ENCODE measurements around the gene WDR45B.

Gene WDR45B

GRCh38 chr17:82619641-82620040, 28.6 kb downstream of the WDR45B start:
- DNase-seq: no peak

DNA sequence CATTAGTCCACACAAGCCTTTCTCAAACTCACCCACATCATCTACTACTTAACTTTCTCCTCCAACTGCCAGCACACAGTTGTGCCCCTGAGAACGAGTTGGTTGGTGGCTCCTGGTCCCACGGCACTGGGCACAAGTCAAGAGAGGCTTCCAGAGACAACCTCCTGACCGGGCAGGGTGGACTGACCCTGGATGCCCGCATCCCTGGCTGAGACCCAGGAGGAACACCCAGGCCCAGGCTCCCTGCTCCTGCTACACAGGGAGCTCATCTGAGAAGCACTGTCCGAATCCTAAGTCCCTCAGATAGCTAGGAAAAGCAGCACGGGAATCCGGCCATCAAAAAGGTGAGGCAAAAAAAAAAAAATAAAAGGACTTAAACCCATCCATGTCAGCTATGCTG, 29.0 kb downstream of the WDR45B start:
- no peak for DNase-seq

DNA sequence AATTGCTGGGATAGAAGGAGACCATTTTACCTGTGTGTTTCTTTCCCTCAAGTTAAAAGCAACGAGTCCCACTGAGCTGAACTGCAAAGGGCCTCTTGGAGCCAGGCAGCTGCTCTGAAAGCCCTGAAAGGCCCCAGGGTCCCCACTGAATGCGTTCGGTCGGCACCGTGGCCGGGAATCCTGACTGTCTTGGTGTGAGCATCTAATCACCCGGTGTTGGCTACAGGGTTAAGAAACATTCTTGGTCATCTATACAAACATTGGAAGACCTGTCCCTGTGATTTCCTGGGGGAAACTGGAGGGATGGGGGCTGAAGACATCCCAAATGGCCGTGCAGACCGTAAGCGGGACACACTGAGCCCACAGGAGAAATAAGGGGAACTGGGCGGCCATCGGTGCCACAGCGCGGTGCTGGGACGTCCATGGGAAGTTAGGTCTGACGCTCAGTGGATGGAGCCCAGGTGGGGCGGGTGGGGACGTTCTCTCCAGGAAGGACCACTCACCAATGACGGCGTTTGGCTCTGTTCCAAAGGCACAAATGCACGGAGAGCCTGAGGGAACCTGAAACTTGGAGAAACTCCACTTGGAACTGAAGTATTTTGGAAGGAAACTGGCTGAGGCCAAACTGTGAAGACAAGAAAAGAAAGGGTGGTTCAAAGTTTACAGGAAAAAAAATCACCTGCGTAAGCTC, 32.1 kb downstream of the WDR45B start:
- no peak for DNase-seq

GRCh38 chr17:82615084-82616020, 32.9 kb downstream of the WDR45B start:
- DNase-seq: no peak

GRCh38 chr17:82614095-82614631, 34.1 kb downstream of the WDR45B start:
- no peak for DNase-seq

GRCh38 chr17:82613283-82614094, 34.8 kb downstream of the WDR45B start:
- DNase-seq: no peak

DNA sequence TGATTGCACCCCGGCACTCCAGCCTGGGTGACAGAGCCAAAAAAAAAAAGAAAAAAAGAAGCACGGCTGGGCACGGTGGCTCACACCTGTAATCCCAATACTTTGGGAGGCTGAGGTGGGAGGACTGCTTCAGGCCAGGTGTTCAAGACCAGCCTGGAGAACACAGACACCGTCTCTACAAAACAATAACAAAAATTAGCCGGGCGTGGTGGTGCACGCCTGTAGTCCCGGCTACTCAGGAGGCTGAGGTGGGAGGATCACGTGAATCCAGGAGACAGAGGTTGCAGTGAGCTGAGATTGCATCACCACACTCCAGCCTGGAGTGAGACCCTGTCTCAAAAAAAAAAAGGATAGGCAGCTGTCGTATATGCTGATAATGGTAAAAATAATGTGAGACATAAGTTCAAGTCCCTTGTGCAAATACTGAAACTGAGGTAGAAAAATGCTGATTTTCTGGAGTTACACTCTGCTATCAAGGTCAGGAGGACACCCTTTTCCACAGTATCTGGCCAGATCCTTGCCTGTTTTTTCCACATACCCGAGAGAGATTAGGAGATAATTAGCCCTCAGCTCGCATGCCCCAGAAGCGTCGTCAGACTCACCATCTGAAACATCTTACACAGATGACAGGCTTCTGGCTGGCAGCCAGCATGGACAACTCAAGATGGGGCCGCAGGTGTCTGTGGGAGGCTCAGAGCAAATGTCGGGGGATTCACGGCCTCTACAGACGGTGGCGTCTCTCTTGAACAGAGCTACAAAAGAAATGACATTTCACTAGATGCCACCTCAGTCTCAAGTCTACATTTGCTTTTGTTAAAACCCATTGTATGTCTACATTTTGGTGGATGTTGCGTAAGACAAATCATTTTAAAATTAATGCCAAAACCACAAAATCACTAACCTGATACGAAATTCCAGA, 36.8 kb downstream of the WDR45B start:
- DNase-seq: no peak

DNA sequence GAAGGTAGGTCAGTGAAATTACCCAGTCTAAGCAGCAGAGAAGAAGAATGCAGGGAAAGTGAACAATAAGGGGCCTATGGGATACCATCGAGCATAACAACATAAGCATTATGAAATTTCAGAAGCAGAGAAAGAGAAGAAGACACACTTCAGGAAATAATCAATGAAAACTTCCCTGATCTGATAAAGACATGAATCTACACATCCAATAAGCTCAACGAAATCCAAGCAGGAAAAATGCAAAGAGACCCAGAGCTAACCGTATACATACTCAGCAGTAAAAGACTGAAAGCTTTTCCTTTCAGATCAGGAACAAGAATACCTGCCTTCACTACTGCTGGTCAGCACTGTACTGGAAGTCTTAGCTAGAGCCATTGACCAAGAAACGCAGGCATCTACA, 38.6 kb downstream of the WDR45B start:
- no peak for DNase-seq

DNA sequence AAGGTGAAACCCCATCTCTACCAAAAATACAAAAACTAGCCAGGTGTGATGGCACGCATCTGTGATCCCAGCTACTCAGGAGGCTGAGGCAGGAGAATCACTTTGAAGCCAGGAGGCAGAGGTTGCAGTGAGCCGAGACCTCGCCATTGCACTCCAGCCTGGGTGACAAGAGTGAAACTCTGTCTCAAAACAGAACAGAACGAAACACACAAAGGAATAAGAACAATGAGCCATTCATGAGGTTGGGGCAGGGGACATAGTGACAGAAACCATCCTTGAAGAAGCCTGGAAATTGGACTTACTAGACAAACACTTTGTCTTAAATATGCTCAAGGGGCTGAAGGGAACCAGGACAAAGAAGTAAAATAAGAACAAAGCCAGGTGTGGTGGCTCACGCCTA, 39.4 kb downstream of the WDR45B start:
- DNase-seq: no peak

- DNase-seq: no peak
Measured at GRCh38 chr17:82605939-82606600, 42.2 kb downstream of the WDR45B start.

DNA sequence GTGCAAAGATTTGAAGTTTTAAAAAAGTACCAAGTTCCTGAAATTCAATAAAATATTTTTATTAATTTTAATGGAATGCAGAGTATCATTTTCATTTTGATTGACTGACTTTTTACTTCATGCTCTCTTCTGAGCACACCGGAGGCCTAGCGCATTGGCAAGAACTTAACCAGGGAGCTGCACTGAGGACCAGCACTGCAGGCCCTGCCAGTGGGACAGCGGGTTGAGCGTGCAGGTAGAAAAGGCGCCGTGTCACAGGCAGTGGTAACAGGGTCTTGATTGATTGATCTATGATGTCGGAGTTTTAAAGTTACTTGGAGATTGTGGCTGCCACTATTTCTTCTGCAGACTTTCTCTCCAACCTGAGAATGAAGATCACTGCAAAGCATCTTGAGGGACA, 43.7 kb downstream of the WDR45B start:
- DNase-seq: no peak

GRCh38 chr17:82603981-82604448, 44.2 kb downstream of the WDR45B start:
- no peak for DNase-seq

DNA sequence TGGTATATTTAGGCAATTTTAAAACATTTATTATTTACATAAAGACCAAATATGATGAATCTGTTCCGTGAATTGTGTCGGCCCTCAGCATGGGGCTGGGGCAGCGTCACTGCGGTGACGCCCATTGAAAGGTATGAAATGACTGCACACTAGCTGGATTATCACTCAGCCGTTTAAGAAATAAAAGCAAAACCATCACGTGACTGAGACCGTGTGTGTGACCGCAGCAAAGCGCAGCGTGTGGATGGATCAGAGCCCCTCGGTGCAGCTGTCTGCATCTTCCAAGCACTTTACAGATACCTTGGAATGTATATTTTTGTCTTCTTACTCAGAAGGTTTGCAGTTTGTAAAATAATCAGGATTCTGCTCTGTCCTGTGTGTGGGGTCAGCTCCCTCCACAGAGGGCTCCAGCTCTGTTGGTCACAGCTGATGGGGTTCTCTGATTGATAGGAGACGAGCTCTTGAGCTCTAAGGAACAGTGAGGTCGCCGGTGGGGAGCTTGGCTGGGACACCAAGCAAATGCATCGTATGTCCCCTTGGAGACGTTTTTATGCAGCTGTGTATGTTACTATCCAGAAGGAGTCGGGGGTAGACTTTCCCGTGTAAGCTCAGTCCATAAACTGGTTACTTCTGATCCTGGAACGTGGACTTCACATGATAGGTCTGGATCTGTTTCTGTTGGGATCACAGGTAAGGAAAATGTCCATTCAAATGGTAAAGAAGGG, 45.1 kb downstream of the WDR45B start:
- DNase-seq: no peak

GRCh38 chr17:82602487-82602886, 45.8 kb downstream of the WDR45B start:
- no peak for DNase-seq

- no peak for DNase-seq
Measured at GRCh38 chr17:82601447-82602000, 46.7 kb downstream of the WDR45B start.

GRCh38 chr17:82600731-82601446, 47.4 kb downstream of the WDR45B start:
- no peak for DNase-seq

GRCh38 chr17:82599674-82600661, 48.3 kb downstream of the WDR45B start:
- no peak for DNase-seq

All from stimulated activated CD4-positive, alpha-beta T cell treated with anti-CD3 and anti-CD28 coated beads, Interleukin-1b, Interleukin-23, amount 100 ng/mL, for 48 hours (primary cell).